NCI-H1092 (cell line): Measurements from ENCODE around the gene ANKRD33B.
"Not testable (repeated sequence)": the region's sequence is repeated elsewhere in the genome, so short reads cannot be mapped to it uniquely, and the experiment has no call there.

Source experiments
- DNase-seq: peaks from one replicate; lab custom pipeline; 2025; lab: John Stamatoyannopoulos, UW

ANKRD33B gene

DNA sequence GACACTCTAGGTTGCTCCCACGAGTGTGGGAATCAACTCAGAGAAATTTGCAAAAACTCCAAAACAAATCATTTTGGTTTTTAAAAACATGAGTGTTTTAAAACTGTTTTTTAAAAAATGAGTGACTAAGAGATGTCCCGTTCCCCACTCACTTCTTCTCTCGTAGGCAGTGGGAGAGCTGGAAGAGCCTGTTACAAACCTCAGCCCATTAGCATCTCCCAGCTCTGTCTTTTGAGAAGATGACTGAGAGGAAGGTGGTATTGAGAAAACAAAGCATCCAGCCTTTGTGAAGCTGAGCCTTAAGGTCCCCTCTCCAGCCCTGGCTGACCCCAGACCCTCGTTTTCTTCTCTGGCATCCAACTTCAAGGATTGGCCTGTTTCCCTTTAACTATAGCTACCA, 4.7 kb upstream of the ANKRD33B start:
- DNase-seq = no peak

DNA sequence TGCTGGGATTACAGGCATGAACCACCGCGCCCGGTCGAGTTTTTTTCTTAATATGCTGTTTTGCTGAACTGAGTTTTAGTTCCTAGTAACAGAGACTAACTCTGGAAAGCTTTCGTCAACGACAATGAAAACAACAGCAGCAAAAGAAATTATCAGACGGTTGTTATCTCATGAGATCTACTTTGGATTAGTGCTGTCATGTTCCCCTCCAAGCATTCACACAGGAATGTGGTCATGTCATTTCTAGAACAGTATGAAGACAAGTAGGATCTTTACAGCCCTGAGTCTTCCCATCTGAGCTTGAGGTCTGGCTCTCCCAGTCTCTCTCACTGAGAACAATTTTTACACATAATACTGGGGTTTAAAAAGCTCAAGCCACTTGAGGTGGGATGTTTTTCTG, 4.0 kb upstream of the ANKRD33B start:
- DNase-seq = no peak

DNA sequence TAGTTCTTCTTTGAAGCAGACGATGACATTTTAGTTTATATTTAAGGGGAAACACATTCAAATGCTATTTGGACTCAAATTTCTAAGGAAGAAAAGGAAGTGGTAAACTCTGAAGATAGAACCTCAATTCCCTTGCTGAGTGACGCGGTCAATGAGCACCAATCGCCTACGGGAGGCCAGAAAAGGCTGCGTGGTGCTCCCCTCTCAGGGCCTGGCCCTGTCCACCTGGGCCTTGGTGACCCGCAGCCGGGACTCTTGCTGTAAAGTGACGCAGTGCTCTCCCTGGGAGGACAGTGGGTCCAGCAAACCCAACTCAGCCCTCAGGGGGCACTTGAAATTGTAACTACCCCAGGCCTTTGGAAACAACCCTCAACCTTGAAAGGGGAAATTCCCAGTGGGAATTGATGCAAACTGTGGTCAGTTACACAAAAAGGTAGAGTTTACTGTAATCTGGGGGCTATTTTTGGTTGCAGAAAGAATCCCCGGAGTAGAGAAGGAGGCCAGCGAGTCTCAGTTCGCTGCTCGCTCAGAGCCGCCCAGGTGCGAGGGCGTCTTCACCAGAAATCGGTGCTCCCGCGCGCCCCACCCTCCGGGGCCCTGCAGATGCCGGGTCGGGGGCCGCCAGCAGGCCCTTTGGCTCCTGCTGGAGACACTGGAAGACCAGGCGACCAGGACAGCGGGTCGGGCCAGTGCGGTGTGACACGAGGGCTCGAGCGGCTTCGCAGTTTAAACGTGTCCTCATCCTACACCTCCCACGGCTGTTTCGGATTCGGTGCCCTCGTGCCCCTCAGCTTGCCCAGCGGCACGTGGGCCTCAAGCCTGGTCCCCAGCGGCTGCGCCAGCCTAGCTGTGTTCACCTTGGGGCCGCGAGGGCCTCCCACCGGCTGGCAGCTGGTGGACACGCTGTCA, 1.4 kb upstream of the ANKRD33B start:
- no peak for DNase-seq

DNA sequence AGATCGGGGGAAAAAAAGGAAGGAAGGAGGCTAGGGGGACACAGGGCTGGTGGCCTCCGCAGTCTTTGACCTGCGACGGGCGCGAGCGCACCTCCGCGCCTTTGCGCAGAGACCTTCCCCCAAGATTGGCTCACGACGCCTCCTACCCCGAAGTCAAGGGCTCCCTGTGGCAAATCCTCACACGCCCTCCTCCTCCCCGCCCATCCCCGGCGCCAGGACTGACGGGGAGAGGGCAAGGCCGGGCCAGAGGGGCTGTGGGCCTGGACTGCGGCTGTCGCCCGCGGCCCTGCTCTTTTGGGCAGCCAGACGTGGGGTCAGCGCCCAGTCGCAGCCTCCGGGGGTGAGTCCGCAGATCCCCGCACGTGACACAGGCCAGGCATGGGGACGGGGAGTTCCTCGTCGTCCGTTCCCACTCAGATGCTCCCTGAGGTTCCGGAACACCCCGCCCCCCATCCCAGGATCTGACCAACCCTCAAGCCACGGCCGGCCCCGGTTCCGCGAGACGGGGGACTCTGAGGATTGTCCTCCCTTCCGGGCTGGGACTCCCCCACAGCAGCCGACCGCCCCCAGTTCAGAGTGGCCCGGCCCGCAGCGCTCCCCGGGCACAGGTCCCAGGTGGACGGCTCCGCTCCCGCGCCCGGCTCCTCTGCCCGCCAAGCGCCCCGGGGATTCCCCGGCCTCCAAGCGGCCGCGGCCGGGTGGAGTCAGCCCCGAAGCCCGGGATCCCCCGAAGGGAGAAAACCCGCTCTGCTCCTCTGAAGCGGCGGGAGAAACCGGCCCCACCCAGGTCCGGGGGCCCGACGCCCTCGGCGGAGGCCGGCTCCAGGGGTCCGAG, 543 bp upstream of the ANKRD33B start:
- DNase-seq = no peak

DNA sequence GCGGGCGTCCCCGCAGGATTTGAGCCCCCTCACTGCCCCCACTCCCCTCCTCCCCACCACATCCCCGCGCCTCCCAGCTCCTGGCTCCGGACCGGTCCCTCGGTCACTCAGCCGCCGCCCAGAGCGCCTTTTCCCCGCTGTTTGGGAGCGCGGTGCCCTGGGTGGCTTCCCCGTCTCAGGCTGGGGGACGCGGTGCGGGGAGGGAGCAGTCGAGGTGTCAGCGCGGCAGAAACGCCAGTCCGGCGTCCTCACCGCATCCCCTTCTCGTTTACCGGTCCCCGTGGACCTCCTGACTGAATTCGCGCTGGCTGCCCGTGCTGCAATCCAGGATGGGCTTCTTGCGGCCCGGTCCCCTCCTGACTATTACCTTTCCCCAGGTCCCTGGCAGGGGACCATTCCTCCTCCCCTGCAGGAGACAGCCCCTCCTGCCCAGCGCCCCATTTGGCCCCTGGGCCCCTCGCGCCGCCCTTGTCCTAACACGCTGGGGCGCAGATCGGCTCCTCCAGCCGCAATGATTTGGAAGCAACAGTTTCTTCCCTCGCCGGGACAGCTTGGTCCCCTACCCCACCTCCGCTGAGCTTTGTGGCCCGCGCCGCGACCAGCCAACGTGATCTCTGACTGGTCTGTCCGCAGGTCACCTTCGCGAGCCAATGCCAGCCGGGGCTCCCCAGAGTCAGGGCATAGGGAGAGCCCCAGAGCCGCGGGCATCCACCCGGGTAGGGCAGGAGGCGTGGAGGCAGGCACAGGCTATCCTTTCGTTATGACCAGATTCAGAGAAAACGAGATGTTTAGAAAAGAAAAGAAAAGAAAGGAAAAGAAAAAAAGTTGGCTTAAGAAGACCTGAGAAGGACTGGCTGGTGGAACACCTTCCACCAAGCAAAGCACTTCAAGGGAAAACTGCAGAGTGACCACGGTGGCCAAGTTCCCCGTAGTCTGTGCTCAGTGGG, 1.2 kb downstream of the ANKRD33B start:
- DNase-seq = no peak

DNA sequence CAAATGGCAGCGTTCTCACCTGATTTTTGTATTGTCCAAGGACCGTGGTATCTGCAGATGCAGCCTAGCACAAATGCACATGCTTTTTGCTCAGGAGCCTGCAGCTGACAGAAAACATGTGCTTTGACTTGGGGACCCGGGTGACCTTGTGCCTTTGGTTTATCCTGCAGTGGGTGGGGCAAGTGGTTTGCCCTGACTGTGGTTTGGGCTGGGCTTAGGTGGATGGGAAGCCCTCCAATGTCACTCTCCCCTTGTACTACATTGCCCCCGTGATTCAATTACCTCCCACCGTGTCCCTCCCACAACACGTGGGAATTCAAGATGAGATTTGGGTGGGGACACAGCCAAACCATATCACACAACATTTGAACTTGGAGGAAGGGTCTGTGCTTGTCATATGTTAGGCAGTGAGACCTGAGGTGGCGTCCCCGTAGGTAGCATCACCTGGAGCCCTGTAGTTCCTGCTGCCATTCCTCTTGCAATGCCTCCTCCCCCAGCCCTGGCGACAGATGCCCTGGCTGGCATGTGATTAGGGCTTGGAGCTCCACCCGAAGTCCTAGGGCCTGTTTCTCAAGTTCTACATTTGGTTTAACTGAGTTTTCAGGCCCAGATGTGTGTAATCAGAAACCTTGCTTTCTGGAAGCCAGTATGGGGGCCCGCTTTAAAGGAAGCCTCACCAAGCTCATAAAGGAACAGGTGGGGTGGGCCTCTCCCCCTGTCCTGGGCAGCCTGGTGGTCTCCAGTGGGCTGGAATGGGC, 2.1 kb downstream of the ANKRD33B start:
- no peak for DNase-seq

DNA sequence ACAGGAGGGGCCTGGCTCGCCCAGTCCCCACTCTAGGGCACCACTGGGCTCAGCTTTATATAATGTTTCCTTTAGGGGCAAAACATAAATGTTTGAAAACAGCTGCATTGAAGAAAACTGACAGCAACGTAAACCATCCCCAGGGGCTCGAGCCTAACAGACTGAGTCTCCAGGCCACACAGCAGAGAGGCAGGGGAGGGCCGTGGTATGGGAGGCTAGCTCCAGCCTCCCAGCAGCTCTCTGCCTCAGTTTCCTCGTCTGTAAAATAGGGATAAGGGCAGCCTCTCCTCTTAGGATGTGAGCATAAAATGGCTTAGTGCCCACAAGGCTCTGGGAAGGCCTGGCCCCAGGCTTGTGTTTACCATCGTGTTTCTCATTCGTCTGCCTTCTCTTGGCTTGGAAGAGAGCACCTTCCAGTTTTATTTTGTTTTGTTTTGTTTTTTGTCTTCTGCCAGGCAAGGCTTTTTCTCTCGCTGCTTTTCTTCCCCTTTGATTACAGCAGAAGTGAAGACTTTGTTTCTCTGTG, 2.7 kb downstream of the ANKRD33B start:
- no peak for DNase-seq

DNA sequence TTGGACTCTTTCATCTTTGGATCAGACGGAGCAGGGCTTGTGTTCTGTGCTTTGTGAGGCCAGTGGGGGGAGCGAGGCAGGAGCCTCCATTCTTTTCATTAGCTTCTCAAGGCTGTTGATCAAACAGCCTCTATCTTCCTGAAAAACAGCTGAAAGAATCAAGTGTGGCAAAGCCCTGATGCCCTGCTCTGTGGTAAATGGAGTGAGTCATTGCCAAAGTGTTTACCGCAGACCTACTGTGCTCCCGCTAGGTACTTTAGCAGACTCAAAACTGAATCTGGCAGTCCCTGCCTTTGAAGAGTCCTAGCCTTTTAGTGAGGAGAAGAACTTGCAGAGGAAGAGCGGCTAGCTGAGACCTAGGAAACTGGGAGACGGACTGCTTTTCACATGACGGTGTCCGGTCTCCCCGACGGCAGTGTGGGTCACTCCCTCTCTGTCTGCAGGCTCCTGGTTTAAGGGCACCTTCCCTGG, 3.3 kb downstream of the ANKRD33B start:
- no peak for DNase-seq

DNA sequence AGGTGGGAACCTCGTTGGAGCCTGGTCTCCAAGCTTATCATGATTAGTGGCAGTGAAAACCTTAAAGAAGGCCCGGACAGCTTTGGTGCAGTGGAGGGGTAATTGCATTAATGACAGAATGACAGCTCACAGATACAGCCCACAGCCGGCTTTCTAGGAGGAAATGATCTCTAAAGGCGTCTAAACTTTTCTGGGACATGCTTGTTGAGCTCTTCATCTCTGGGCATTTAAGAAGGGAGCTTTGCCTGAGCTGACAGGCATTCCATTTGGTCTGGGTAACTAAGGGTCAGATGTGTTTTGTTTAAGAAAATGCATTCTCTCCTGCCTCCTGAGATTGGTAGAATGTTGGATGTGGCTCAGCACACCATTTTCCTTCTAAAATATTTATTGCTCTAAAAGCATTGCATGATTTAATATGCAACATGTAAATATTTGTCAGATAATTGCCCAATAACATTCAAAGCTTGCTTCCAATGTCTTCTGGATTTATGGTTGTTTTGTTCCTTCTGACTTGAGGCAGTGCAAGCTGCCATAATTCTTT, 4.0 kb downstream of the ANKRD33B start:
- no peak for DNase-seq

DNA sequence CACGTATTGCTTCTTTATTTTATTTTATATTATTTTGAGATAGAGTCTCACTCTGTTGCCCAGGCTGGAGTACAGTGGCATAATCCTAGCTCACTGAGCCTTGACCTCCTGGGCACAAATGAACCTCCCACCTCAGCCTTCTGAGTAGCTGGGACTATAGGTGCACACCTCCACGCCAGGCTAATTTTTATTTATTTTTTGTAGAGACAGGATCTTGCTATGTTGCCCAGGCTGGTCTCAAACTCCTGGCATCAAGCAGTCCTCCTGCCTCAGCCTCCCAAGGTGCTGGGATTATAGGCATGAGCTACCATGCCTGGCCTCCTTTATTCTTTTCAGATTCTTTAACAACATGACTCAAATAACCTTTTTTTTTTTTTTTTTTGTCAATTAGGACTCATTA, 6.7 kb downstream of the ANKRD33B start:
- not testable (repeated sequence) for DNase-seq

DNA sequence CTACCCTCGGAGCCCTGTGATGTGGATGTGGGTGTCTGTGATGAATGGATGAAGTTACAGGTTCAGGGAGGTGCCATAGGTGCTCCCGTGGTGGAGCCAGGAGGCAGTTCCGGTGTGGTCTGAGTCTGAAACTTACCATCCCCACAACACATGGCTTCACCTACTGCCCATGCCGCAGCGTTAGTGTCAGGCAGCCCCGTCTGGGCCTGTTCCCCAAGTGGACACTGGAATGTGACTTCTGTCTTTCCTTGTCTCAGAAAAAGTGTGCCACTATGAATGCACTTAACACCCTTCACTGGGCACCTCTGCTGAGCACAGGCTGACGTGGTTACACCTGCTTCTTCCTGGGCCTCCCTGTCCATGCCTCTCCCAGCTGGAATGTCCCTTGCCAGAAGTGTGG, 8.6 kb downstream of the ANKRD33B start:
- DNase-seq = no peak

DNA sequence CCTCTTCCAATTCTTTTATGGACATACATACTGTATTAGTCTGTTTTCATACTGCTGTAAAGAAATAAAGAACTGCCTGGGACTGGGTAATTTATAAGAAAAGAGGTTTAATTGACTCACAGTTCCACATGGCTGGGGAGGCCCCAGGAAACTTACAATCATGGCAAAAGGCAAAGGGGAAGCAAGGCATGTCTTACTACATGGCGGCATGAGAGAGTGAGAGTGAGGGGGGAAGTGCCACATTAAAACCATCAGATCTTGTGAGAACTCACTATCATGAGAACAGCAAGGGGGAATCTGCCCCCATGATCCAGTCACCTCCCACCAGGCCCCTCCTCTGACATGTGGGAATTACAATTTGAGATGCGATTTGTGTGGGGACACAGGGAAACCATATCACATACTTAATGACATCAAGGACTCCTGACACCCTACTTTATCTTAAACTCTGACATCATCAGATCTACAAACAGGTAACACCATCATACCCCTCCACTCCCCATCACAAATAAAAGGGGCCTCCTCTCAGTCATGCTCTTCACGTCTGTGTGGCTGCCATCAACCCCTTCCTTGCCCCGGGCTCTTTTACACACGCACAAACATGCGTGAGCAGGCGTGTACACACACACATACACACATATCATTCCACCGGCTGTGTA, 9.7 kb downstream of the ANKRD33B start:
- no peak for DNase-seq

DNA sequence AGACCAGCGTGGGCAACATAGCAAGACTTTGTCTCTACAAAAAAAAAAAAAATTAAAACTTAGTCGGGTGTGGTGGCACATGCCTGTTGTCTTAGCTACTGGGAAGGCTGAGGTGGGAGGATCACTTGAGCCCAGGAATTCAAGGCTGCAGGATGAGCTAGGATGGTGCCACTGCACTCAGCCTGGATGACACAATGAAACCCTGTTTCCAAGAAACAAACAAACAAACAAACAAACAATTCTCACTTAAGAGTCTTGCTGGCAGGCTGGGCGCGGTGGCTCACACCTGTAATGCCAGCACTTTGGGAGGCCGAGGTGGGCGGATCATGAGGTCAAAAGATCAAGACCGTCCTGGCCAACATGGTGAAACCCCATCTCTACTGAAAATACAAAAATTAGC, 11.0 kb downstream of the ANKRD33B start:
- not testable (repeated sequence) for DNase-seq

DNA sequence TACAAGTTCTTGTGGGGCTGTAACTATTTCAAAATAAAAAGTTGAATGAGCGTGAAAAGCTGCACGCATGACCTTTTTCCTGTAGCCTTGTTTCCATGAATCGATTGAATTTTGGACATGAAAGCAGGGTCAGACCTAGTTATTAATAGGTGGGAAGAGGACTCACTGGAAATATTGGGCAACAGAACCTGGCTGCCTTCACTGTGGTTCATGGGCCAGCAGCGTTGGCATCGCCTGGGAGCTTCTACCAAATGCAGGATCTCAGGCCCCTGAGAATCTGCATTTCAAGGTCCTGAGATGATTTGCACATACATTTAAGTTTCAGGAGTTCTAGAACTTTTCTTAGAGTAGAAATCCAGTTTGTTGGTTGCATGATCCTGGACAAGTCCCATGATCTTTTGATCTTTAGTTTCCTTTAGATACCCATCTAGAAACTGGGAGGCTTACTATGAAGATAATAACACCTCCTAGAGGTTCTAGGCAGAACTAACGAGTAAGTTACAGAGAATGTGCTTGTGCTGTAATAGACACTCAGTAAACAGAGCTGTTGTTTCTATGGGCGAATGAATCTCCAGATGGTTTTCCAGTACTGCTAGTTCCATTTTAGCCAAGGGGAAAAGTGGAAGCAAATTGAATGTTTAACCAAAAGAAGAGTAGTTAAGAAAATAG, 12.4 kb downstream of the ANKRD33B start:
- no peak for DNase-seq

DNA sequence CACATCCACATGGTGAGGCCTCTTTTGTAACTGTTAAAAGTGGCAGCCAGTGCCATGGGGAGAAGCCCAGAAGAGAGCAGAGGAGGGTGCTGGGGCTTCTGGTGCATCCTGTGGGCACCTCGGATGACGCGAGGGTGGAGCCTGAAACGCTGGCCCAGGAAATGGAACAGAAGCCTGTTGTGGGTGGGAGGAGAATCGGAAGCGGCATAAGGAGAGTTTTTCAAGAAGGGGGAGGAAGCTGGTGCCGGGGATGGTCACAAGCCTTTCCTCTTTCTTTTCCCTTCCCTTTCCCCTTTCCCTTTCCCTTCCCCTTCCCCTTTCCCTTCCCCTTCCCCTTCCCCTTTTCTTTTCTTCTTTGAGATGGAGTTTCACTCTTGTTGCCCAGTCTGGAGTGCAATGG, 12.9 kb downstream of the ANKRD33B start:
- DNase-seq = no peak

DNA sequence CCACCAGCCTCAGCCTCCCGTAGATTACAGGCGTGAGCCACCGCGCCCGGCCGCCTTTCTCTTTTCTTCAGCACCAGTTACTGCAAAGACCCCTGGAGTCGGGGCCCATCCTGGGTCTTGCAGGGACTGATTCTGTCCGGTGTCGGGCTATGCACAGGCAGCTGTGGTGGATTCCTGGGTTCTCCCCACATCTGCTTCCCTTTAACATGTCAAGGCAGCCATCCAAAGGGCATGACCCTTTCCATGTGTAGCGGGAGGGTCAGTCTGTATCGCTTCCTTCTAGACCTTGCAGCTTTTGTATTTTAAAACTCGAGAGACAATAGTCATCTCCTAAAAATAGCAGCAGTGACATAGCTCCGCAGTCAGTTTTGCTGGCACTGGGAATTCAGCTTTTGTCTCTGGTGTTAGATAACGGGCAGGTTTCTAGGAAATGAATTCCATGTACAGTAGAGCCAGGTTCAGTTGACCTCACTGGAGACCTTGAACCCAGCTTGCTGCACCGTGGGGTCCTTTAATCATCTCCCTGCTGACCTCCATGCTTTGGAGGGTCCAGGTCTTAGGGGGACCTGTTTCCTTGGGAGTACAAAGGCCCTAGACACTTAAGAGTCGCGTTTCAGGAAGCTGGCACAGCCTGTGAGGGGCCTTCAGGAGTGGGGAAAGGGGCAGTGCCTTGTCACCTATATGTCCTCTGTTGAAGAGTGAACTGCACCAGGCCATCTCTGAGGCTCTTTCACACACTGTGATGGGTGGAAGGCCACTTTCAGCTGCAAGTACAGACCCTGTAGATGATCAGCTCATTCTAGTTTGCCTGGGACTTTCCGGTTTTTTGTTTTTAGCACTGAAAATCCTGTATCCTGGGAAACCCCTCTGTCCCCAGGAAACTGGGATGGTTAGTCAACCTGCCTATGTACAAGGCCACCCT, 13.8 kb downstream of the ANKRD33B start:
- no peak for DNase-seq

DNA sequence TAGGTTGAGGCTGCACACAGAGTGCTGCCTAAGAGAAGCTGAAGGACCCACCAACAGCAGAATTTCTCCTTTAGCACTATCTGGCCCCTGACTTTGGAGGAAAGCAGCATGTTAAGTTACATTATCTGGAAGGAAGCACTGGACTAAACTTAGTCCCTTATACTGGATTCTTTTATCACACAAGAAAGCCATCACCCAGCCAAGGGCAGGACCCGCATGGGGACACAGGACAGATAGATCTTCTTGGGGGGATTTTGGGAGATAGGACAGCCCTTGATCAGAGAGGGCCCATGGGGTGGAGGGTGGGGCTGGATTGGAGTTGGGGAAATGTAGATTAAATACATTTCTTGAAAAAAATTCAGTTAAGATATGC, 14.4 kb downstream of the ANKRD33B start:
- DNase-seq = no peak

DNA sequence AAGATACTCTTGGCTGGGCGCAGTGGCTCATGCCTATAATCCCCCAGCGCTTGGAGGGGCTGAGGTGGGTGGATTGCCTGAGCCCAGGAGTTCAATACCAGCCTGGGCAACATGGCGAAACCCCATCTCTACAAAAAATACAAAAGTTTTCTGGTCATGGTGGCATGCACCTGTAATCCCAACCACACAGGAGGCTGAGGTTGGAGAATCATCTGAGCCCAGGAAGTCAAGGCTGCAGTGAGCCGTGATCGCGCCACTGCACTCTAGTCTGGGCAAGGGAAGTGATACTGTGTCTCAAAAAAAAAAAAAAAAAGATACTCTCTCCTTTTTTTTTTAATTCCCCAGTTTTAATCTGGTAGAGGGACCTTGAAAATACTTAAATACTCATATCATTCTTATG, 15.0 kb downstream of the ANKRD33B start:
- no peak for DNase-seq
